Measurements from ENCODE around the gene GALC.

Gene GALC

DNA sequence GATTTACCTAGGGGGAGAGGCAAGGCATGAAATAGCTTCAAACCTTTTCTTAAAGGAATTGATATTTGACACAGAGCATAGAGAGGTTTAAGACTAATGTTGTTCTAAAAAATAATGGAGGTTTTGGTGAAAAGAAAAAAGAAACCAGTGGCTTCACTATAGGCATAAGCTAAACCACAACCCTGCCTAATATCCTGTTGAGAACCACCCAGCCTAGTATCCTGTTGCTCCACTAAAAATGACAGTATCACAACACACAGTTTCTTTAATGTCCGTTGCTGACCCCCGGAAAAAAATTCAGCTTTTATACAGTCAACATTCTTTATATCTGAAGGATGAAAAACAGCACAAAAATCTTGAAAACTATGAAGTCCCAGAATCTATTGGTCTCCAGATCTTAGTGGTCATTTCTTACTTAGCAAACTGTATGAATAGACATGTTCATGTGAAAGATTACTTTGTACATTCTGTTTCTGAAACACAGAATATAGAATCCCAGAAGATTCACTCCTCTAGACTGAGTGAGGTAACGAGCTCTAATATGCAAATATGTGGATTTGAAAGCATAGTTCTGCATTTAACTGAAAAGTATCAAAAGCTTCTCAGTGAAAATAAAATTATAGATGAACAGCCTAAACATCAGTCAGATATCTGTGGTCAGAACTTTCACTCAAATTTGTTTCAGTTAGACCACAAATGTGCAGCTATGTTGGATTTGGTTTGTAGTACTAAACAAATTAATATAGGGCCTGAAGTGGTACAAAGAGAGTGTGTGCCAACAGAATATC is 40.5 kb downstream of the GALC start:
- no peak for DNase-seq

DNA sequence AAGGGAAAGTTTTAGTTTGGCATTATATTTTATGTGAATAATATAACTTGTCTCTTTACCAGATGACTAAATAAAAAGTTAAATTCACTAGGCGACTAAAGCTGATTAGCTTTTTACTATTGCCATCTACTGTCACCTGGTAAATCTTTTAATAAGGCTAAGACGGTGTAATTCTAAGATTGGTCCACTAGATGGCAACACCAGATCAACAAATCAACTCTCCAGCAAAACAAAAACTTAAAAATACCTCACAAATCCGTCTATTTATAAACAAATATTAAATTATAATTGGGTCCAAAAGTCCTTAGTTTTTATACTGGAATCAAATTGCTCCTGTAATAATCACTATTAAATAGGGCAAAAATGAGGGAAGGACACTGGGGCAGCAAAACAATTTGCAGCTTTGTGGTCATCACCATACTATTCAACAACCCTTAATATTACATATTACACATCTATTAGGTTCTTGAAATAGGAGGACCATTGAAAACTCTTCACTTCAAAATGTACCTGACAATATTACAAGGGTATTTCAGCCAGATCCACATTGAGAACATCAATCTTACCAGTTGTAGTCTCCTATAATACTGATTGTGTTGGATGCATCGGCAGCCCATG is 47.9 kb downstream of the GALC start:
- peak; percentile 45 for DNase-seq

DNA sequence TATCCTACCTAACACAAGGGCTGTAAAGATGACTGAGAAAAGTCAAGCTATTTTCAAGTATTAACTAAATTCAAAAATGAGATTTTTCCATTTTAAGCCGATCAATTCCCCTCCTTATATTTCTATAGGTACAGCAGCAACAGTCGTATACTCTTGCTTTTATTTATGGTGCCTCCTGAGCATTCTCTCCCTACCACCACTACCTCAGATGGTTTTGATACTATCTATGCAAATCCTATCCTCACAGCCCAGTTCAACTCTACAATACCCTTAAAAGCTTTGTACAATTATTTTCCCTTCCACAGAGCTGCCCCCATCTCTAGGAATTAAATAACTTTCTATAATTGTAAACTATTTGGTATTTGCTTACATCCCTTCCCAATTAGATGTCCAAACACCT is 52.1 kb downstream of the GALC start:
- DNase-seq: no peak

DNA sequence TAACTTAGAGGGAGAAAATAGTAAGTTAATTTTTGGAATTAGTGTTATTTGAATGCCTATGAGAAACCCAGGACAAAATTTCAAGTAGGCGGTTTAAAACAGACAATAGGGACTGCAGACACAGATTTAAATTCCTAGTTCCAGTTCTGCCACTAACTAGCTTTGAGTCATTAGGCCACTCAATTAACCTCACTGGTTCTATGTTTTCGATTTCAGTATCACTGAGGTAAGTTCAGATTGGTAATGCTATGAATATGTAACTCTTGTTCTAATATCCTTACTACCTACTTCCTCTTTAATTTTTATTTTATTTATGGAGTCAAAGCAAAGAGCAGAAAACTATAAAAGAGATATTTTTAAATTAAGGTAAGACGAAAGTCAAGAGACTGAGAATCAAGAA is 52.6 kb downstream of the GALC start:
- no peak for DNase-seq

DNA sequence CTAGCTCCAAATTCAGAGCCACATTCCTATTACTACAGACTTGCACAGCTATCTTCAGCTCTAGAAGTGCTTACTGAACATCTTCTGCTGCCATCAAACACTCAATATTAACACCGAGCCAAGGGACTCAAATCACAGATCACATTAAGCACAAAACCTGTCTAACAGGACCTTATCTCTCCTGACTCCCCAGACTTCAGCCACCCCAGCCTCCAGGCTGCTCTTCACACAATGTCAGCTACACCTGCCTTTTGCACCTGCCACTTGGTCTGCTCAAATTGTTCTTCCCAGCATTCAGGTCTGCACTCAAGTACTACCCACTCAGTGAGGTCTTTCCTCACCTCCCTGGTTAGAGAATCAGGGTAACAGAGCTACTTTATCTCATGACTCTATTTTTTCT is 57.1 kb downstream of the GALC start:
- no peak for DNase-seq

DNA sequence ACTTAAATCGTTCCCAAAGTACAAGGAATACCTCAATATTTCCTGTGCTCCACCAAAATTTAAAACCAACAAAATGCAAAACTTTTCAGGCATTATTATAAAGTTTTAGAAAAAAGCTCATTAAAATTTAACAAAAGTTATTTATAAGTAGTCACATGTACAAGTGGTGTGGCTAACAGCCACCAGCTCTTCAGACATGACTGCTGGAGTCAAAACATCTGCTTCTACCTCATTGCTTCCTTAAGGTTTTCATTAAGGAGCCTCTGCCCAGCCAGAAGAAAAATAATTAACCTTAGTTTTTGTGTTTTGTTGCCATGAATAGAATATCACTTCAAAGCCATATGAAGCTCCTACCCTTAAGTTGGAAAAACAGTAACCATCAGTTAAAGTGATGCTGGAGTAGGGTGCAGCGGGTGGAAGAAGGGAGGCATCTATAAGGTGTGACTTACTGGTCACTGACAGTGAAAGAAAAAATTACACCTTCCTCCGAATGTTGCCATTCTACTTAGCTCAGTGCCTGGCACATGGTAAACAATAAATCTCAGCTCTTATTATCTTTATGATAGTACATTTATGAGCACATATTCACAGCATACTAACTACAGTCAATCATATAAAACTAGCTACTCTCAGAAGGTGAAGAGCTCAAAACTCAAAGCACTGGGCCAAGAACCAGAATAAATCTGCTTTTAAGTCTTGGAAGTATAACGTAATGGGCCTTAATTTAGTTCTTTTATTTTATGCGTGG is 57.7 kb downstream of the GALC start:
- DNase-seq: no peak

DNA sequence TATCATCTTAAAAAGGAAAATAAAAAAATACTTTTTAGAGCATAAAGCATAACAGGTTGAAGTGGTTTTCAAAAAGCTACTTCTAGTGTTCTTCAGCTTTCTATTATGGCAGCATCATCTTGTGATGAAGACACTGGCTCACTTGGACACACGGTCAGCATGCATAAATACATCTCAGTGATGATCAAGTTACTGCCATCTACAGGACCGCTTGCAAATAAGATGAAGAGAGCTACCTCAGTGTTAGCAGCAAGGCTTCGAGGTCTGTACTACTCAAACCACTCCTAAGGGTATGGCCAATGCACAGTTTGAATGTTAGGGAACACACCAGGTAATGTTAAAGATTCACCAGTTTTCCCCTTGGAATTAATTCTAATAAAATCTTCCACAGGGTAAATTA is 58.8 kb downstream of the GALC start:
- no peak for DNase-seq

DNA sequence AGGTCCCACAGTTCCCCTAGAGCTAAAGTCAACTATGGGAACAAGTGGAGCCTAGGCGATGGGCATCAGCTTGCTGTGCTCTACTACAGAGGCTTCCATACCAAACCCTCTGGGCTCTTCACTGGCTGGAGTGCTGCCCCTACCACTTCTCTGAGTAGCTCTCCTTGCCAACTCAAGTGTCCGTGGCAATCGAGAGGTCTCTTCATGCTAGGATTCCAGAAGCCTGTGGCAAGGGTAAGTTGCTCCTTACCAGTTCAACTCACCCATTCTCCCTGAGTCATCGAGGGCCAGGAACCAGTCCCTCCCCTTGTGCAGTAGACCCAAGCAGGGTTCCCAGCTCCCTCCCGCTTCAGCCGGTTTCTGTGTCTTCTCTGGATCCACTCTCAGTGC is 76.1 kb downstream of the GALC start:
- no peak for DNase-seq

- no peak for DNase-seq
Observed at GRCh38 chr14:87916103-87916885, 76.7 kb downstream of the GALC start.

DNA sequence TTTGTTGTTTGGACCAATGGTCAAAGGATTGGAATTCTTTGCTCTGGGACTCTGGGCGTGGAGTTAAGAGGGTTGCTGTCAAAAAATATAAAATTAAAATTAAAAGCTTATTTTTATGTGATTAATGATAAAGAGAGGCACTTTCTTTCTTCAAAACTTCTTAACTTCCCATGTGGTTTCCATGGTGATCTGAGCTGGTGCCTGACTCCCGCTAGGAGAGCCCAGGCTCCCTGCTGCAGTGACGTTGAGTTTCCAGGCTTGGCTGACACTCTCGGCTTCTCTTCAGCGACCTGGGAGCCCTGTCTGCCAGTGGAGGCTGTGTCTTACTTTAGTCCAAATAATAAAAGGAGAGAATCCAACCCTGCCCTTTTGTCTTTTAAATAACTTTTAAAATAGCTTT is 84.4 kb downstream of the GALC start:
- DNase-seq: no peak

DNA sequence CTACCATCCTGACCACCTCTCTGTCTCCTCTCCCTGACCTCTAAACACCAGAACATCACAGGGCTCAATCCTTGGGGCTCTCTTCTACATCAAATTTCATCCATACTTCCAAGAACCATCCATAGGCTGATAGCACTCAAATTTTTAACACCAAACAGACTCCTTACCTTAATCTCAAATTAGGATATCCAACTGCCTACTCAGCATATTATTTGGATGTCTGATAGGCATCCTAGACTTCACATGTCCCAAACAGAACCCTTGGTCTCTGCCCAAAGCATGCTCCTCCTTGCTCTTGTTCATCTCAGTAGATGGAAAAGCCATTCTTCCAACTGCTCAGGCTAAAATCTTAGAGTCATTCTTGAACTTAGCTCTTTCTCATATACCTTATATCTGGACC is 91.3 kb downstream of the GALC start:
- DNase-seq: no peak

DNA sequence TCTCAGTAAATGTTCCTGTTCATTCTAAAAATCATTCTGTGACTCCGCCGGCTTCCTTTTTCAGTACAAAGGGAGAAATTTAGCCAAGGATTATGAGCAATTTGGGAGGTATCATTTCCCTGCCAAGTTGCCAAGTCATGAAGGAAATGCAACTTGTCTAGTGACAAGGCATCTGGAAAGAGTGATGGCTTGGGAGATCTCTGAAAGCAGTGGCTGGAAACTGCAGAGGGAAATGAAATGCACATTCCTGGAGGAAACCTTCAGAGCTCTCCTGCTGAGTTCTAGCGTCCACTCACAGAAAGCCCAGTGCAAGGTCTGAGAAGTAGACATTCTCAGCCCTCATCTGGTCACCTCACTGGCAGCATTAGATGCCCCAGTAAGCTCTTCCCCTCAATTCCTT is 91.7 kb downstream of the GALC start:
- DNase-seq: peak; percentile 41

GRCh38 chr14:87899228-87899627 is 93.8 kb downstream of the GALC start:
- no peak for DNase-seq

DNA sequence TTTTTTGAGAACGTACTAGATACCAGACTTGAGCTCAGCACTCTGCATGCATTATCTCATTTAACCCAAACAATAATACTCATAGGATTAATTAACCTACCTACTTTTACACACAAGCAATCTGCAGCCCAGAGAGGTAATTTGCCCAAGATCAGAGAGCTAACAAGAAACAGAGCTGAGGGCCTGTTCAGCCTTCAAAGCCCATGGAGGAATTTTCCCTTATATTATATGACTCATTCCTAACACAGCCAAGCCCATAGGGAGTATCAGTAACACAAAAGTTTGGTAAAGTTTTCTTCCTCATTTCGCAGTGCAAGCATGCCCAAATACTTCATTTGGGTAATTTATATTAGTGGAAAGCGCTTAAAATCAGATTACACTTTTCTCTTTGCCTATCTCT is 94.7 kb downstream of the GALC start:
- DNase-seq: peak; percentile 28

DNA sequence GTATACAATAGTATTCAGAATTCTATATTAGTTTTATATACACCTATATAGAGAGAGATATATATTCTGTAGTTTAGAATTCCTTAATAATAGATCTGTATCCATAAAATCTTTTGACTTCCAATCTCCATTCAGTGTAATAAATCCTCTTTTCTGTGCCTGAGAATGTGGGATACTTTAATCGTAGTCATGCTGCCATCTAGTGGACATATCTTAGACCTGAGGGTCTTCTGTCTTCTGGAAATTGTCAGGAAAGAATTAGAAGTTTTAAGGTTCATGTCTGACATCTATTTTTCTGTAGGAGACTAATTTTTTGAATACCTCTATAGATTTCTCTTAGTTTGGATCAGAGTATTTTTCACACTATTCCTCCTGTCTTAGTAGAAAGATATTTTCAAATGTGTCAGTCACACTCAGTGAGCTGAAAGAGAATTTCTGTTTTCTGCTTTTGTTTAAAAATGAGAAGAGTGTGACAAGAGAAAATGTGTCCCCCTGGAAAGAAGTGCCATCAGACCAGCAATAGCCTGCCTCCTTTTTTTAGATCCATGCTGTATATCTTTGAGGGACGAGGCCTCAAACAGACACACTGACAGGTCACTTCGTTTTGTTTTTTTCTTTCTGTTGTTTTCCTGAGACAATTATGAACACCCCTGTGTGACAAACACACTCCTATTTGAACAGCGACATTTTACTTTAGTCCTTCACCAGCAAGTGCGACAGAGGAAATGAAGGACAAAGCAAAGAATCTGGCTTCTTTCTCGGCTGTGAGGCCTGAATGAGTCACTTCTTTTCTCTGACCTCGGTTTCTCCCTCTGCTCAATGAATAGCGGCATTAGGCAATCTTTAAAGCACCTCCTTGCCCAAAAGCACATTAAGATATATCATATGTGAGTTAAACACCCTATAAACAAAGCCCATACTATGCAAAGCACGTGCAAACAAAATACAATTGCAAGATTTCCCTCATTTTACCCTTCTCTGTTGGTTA is 96.3 kb downstream of the GALC start:
- DNase-seq: peak; percentile 66

GRCh38 chr14:87894920-87895319 is 98.1 kb downstream of the GALC start:
- no peak for DNase-seq

GRCh38 chr14:87892763-87893162 is 100.2 kb downstream of the GALC start:
- DNase-seq: peak; percentile 62

GRCh38 chr14:87888136-87888999 is 104.6 kb downstream of the GALC start:
- DNase-seq: no peak

DNA sequence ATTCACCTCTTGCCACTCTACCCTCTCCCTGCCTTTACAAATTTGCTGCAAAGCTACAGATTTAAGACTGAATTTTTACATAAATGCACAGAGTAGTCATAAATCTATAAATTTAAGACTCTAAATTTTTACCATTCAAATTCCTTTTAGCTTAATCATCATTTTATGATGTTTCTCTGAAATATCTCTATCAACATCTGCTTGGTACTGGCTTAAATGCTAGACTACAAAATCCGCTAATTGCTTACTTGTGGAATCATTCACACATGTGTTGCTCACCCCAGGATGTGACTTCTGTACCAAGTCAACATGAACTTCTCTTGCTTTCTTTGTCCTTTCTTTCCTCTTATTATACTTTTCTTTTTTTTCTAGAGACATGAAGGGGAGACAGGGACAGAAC is 109.2 kb downstream of the GALC start:
- peak; percentile 45 for DNase-seq

Measured in fibroblast of upper back skin (primary cell).